ENCODE measurements around the gene MPND. TPM values are rescaled to one million over a fixed set of nuclear protein-coding genes. Genes with fewer than 3 reads are reported as not detected.

Gene MPND
- total RNA-seq, 1 donor from 2014 or later: 25.2 TPM

DNA sequence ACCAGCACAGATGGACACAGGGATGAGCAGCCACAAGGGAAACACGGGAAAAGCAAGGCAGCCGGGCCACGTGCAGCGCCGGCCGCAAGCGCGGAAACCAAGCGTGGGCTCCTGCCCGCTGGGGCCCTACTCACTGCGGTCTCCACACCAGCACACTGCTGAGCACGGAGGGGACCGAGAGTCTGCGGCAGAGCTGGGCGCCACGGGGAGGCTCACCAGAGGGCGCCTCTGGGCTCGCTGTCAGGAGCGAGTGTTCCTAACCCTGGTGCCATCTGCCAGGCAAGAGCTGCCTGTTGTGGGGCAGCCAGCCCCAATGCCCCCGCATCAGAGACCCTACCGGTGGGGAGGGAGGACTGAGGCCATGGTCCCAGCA lies 26.5 kb downstream of the MPND start:
- H3K9me3 Mint-ChIP-seq: no peaks in the 10 kb centered on the region
- peak; percentile 49 for ATAC-seq (ENCODE audit: low read depth)
- peaks cover 10% of the 10 kb centered on the region for H3K36me3 Mint-ChIP-seq (ENCODE audit: low read depth)
- peaks cover 70% of the 10 kb centered on the region for H3K4me1 Mint-ChIP-seq
- DNase-seq: peak; percentile 51
- ChIA-PET CTCF (interaction anchor here (0.6 to 4.2 kb wide), 8 partner anchors 18 to 155 kb away, joined by 3 to 31 read pairs (median 4); partner anchors contain the start of genes CHAF1A, MPND and SH3GL1), POLR2A (interaction anchor here (0.5 to 1.6 kb wide), 7 partner anchors 9 to 101 kb away, joined by 3 to 12 read pairs (median 5); partner anchors contain the start of genes CHAF1A and SH3GL1)
- no peaks in the 10 kb centered on the region for H3K27me3 Mint-ChIP-seq
- intact Hi-C loops (cut with micrococcal nuclease): loop anchor here (1.0 to 5.0 kb wide), 4 partner anchors 9 to 102 kb away; partner anchors contain the start of genes HDGFL2 and SH3GL1
- TF ChIP-seq, protein P1, sequence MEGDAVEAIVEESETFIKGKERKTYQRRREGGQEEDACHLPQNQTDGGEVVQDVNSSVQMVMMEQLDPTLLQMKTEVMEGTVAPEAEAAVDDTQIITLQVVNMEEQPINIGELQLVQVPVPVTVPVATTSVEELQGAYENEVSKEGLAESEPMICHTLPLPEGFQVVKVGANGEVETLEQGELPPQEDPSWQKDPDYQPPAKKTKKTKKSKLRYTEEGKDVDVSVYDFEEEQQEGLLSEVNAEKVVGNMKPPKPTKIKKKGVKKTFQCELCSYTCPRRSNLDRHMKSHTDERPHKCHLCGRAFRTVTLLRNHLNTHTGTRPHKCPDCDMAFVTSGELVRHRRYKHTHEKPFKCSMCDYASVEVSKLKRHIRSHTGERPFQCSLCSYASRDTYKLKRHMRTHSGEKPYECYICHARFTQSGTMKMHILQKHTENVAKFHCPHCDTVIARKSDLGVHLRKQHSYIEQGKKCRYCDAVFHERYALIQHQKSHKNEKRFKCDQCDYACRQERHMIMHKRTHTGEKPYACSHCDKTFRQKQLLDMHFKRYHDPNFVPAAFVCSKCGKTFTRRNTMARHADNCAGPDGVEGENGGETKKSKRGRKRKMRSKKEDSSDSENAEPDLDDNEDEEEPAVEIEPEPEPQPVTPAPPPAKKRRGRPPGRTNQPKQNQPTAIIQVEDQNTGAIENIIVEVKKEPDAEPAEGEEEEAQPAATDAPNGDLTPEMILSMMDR (IDR thresholded peaks at IDR 0.05): no peak
- peak overlapping the region; percentile 78 for H3K4me3 Mint-ChIP-seq
- peak overlapping the region; percentile 92 for H3K27ac Mint-ChIP-seq

DNA sequence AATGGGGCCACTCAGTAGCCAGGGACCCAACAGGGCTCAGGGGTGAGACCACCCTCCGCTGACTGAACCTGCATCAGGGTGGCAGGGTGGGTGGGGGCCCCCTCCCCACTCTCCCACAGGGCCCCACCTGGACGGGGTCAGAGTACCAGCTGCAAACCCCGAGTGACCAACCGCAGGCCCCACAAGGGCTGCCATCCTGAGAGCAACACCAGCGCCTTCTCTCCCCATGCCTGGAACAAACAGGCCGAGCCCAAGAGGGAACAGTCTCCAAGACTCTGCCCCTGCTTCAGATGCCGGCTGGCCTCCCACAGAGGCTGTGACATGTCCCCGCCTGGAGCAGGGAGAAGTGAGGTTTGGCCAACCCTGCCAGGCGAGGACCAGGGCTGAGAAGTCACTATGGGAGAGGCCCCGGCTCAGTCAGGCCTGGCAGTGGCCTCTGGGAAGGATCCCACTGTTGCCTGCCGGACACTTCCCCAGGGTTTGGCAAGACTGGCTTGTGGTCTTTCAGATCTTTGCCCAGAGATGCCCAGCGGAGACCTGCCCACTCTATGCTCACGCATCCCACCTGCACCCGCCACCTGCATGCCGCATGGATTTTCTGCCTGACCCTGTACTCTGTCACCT lies 27.2 kb downstream of the MPND start:
- Mint-ChIP-seq H3K4me3 (peak overlapping the region; percentile 78), H3K4me1 (peaks cover 76% of the 10 kb centered on the region), H3K27me3 (no peaks in the 10 kb centered on the region), H3K9me3 (no peaks in the 10 kb centered on the region), H3K36me3 (ENCODE audit: low read depth) (peaks cover 8% of the 10 kb centered on the region), H3K27ac (peak overlapping the region; percentile 92)
- TF ChIP-seq, protein P1 (IDR thresholded peaks at IDR 0.05): no peak
- ATAC-seq (ENCODE audit: low read depth): no peak
- ChIA-PET CTCF (interaction anchor here (0.8 to 4.2 kb wide), 7 partner anchors 18 to 155 kb away, joined by 3 to 31 read pairs (median 4); partner anchors contain the start of genes CHAF1A, MPND and SH3GL1), POLR2A (interaction anchor here (0.5 to 1.6 kb wide), 6 partner anchors 9 to 101 kb away, joined by 4 to 12 read pairs (median 6); partner anchors contain the start of genes CHAF1A and SH3GL1)
- intact Hi-C loops (cut with micrococcal nuclease): no loop called here
- no peak for DNase-seq

DNA sequence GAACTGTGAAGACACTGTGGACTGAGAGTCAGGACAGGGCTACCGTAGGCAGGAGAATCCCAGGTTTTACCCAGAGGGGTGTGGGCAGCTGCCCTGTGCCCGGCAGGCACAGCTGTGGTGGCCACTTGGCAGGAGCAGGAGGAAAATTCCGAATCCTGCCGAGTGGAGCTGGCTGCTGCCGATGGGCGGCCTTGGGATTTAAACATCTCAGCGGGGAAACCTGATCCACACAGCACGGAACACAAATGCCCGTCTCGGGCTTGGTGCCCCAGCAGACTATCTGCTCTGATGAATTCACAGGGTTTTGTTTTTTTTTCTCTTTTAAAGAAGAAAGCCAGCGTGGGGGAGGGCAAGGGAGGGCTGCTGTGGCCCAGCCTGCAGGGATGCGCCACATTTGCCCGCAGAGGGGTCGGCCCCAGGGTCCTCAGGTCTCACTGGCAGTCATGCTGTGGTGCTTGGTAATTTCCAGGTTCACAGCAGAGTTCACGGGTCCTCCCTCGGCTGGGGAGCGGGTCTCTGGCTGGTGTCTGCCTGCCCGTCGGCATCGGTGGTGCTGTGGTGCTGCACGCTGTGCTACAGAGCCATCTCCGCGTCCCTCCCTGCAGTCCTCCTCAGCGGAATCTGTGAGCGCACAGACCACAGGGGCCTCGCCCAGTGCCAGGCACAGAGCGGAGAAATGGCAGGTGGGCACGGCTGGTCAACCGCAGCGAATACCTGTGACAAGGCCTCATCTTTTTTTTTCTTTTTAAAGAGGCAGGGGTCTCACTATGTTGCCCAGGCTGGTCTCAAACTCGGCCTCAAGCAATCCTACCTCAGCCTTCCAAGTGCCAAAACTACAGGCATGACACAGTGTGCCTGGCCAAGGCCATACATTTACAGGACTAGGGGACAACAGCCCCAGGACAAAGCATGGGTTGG lies 28.1 kb downstream of the MPND start:
- intact Hi-C loops (cut with micrococcal nuclease): no loop called here
- Mint-ChIP-seq H3K36me3 (ENCODE audit: low read depth) (peaks cover 3% of the 10 kb centered on the region), H3K27me3 (no peaks in the 10 kb centered on the region), H3K4me3 (peak overlapping the region; percentile 35), H3K4me1 (peaks cover 86% of the 10 kb centered on the region), H3K27ac (peak overlapping the region; percentile 71), H3K9me3 (no peaks in the 10 kb centered on the region)
- DNase-seq (no peak), ATAC-seq (ENCODE audit: low read depth) (no peak)
- CTCF ChIA-PET: interaction anchor here (2.1 kb wide), 1 partner anchor 23 kb away, joined by 7 read pairs; no protein-coding TSS in a partner anchor
- POLR2A ChIA-PET: no interaction called here
- TF ChIP-seq, protein P1 (IDR thresholded peaks at IDR 0.05): no peak

DNA sequence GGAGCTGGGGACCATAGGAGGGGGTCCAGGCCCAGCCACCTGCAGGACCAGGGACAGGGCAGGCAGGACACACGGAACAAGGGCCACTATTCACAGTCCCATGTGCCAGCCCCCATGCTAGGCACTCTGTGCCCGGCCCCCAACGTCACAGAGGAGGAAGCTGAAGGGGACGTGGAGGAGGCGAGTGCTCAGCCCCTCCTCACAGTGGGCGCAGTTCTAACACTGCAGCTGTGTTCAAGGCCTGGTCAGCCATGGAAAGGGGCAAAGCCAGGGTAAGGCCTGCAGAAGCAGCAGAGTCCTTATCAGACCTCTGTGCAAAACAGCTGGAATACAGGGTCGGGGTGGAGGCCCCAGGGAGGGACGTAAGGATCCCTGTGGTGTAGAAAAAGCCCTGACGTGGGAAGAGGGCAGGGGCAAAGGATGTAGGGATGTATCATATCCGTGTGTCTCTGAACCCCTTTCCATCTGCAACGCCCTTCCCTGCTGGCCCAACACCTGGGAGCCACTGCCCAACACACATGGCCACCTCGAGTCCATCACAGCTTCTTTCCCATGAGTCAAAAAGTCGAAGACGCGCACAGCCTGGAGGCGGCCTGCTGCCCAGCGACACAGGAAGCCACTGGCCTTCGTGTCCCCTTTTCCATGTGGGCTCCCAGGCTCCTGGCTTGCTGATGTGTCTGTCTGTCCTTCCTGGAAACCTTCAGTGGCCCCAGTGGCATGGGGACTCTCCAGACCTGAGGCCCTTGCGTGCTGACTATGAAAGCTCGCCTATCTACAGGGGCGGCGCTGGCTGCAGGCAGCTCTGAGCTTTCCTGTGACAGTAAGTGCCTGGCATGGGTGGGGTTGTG lies 29.0 kb downstream of the MPND start:
- intact Hi-C loops (cut with micrococcal nuclease): no loop called here
- ChIA-PET CTCF (no interaction called here), POLR2A (no interaction called here)
- Mint-ChIP-seq H3K9me3 (no peaks in the 10 kb centered on the region), H3K4me3 (peak overlapping the region; percentile 28), H3K4me1 (peaks cover 95% of the 10 kb centered on the region), H3K36me3 (ENCODE audit: low read depth) (no peaks in the 10 kb centered on the region), H3K27ac (peak overlapping the region; percentile 35), H3K27me3 (no peaks in the 10 kb centered on the region)
- TF ChIP-seq, protein P1 (IDR thresholded peaks at IDR 0.05): no peak
- DNase-seq (no peak), ATAC-seq (ENCODE audit: low read depth) (no peak)

All from activated B cell treated with CpG ODN at 0.5 μM for 24 hours (primary cell).